HuH-7 (cell line): ENCODE results near the gene CNPY3.
A peak's percentile ranks its signal among the peaks of the same experiment; 100 is the strongest.

Experiments used
- DNase-seq: peaks from one replicate; pipeline ENCODE4 v3.0.0; 2011; ENCODE audit warnings: low spot score

The CNPY3 gene

DNA sequence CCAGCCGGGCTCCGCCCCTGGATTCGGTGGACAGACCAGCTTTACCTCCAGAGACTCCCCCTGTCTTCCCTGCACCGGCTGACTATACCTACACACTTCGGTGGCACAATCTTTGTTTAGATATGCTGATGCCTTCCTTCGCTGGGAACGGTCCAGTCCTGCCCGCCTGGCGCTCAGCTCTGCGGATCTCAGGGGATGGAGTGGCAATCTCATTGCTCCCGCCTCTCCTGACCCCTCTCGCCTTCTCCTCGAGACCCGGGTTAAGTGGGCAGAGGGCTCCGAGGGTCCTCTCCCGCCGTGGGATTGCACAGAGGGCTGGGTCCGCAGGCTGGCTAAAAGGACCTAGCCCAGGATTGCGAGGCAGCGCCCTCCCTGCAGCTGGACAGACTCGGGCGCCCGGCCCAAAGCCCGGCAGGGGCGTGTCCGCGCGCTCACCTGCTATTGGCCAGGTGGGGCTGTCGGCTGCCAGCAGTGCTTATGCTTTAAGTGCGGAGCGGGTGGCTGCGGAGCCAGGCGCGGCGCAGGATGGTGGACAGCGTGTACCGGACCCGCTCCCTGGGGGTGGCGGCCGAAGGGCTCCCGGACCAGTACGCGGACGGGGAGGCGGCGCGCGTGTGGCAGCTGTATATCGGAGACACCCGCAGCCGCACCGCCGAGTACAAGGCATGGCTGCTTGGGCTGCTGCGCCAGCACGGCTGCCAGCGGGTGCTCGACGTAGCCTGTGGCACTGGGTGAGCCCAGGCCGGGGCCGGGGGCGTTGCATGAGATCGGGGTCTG lies 31.2 kb downstream of the CNPY3 start, which contains the start of gene GNMT:
TSS of gene GNMT (plus strand) at position 512 of the 777 bp plus-strand sequence. CDS start at position 526, 14 bp downstream.
- peak; percentile 80 for DNase-seq

GRCh38 chr6:42961020-42961470 lies 31.8 kb downstream of the CNPY3 start:
- DNase-seq, result no peak

DNA sequence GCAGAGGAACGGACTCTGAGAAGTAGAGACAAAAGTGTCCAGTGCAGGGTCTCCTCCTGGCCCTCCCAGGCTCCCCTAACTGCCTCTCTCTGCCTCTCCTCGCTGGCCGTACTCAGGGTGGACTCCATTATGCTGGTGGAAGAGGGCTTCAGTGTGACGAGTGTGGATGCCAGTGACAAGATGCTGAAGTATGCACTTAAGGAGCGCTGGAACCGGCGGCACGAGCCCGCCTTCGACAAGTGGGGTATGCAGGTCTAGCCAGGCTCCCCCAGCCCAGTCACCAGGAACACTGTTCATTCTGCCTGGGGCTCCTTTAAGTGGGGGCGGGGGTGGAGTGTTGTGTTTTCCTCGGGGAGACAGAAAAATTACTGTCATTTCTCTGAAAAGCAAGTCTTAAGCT lies 32.8 kb downstream of the CNPY3 start:
- DNase-seq, result no peak

GRCh38 chr6:42962502-42963178 lies 33.4 kb downstream of the CNPY3 start:
- no peak for DNase-seq

DNA sequence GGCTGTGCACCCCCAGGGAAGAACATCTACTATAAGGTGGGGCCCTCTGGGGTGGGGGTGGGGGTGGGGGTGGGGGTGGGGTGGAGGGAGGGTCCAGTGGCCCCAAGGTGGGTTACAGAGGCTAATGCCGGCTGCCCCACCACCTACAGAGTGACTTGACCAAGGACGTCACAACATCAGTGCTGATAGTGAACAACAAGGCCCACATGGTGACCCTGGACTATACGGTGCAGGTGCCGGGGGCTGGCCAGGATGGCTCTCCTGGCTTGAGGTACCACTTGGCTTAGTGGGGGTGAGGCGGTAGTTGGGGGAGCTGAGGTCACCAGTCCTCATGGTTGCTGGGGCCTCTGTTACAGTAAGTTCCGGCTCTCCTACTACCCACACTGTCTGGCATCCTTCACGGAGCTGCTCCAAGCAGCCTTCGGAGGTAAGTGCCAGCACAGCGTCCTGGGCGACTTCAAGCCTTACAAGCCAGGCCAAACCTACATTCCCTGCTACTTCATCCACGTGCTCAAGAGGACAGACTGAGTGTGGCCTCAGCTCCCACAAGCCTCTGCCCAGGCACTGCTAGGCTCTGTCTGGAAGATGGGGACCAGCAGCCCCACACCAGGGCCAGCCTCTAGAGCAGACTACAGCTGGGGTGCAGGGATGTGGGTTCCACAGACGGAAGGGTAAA lies 34.0 kb downstream of the CNPY3 start:
- DNase-seq, result no peak

DNA sequence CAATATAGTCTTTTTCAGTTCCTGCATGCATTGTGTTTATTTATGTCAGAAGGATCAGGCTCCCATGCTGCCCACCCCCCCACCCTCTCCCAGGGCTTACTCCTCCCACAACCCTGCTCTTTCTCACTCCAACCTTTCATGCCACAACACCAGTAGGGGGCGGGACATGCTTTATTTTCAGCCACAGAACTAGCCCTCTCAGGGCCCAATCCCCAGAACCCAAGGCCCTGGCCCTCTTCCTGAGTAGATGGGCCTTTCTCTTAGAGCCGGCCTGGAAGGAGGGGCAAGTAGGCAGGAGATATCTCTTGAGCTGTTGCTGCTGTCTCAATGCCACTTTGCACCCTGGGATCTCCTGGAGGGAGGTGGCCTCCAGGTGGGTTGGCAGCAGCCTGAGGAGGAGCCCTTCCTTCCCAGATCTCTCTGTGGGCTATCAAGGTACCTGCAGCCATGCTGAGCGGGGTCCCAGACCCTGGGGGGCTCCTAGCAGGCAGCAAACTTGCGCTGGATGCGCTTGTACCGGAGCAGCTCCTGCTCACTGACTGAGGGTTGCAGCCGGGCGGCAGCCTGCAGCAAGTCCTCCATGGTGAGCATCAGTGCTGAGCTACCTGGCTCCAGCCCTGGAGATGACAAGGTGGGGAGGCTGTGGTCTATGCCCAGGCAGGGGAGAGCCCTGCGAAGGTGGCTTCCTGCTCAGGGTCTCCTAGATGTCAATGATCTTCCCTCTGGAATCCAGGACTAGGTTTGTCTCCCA lies 34.8 kb downstream of the CNPY3 start:
- DNase-seq, result peak; percentile 48

GRCh38 chr6:42966571-42966970 lies 37.3 kb downstream of the CNPY3 start:
- DNase-seq, result no peak

- no peak for DNase-seq
These were observed 37.9 kb downstream of the CNPY3 start for GRCh38 chr6:42967228-42967627.

GRCh38 chr6:42968126-42968701 lies 38.9 kb downstream of the CNPY3 start:
- no peak for DNase-seq

- DNase-seq, result no peak
These were observed 39.5 kb downstream of the CNPY3 start for GRCh38 chr6:42968783-42969182.

DNA sequence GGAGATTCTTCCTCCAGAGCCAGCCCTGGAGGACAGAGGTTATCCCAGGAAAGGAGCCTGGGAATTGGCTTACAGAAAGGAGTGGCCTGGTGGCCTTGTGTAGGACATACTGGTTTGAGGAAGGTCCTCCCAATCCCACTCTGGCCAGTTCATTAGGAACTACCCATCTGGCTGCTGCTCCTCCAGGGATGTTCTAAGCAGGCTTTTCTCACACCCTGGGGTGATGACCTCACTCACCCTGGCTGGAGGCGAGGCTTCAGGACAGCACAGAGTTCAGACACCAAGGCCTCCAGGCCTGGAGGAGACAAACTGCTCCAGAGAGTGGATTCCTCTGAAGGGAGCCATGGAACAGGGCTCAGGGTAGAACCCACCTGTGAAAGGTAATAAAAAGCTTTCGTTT lies 40.2 kb downstream of the CNPY3 start:
- no peak for DNase-seq

GRCh38 chr6:42969934-42970333 lies 40.7 kb downstream of the CNPY3 start:
- DNase-seq, result no peak

- DNase-seq, result no peak
These were observed 41.8 kb downstream of the CNPY3 start for GRCh38 chr6:42970871-42971612.

- DNase-seq, result no peak
These were observed 42.6 kb downstream of the CNPY3 start for GRCh38 chr6:42971746-42972327.

DNA sequence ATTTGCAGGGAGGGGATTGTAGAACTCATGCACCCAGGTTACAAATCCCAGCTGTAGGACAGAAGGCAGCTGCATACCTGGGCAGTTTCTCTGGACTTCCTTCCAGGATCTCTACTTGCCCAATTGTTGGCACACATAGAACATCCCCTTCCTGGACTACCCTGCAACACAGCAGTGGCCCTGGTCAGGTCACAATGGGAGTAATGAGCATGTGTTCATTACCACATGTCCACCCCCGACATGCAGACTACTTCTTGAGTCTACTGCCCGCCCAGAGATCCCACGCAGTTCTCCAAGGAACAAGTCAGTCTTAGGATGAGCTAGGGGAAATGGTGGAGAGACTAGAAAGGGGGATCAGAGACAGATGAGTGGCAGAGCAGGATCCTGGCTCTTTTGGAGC lies 44.6 kb downstream of the CNPY3 start:
- DNase-seq, result no peak

GRCh38 chr6:42974919-42975505 lies 45.7 kb downstream of the CNPY3 start:
- no peak for DNase-seq

- DNase-seq, result peak; percentile 44
These were observed 49.2 kb downstream of the CNPY3 start for GRCh38 chr6:42978487-42978838.

GRCh38 chr6:42978839-42979522 lies 49.7 kb downstream of the CNPY3 start, which contains the start of gene PEX6:
Gene PEX6, minus strand, starts transcription at chr6:42979181. Its CDS starts 31 bp downstream, at chr6:42979150.
- peak; percentile 82 for DNase-seq

- DNase-seq, result peak; percentile 39
These were observed 50.4 kb downstream of the CNPY3 start for GRCh38 chr6:42979523-42980177.
